GM12873 (cell line): ENCODE data around the gene ELMO3.

Experiments
- TF ChIP-seq, protein P1 (sequence below): IDR thresholded peaks from 2 replicates; pipeline ENCODE4 v1.5.1; 2012; ENCODE audit warnings: low read depth, mild to moderate bottlenecking, moderate library complexity, low read length, control low read depth; ENCODE audit not compliant: insufficient read depth; ENCODE audit errors: missing control alignments

Gene ELMO3

DNA sequence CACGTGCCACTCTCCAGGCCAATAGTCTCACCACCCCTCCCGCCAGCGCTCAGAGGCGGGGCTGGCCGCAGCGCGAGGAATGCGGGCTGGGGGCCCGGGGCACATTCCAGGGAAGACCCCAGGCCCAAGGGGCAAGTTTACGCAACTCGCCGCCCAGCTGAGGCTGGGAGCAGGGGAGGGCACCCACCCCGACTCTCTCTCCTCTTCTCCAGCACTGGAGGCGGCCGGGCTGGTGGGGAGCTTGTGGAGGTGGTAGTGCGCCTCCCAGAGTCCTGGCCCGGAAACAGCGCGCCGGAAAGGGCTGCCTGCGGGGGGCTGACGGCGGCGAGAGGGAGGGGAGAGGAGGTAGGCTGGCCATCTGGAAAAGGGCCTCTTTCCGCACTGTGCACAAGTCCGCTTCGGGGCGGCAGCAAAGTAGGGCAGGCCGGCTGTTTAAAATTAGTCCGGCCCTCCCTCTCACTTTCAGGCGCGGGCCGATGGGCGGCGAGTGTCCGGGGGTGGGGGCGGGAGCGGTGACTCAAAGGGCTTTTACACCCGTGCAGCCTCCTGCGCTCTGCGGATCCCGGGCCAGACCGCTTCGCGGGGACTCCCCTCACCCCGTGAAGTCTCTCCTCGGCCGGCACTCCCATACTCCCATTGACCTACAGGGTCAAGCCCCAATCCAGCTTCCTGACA lies 47.3 kb downstream of the ELMO3 start:
- TF ChIP-seq, protein P1, sequence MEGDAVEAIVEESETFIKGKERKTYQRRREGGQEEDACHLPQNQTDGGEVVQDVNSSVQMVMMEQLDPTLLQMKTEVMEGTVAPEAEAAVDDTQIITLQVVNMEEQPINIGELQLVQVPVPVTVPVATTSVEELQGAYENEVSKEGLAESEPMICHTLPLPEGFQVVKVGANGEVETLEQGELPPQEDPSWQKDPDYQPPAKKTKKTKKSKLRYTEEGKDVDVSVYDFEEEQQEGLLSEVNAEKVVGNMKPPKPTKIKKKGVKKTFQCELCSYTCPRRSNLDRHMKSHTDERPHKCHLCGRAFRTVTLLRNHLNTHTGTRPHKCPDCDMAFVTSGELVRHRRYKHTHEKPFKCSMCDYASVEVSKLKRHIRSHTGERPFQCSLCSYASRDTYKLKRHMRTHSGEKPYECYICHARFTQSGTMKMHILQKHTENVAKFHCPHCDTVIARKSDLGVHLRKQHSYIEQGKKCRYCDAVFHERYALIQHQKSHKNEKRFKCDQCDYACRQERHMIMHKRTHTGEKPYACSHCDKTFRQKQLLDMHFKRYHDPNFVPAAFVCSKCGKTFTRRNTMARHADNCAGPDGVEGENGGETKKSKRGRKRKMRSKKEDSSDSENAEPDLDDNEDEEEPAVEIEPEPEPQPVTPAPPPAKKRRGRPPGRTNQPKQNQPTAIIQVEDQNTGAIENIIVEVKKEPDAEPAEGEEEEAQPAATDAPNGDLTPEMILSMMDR, result peak; percentile 52

DNA sequence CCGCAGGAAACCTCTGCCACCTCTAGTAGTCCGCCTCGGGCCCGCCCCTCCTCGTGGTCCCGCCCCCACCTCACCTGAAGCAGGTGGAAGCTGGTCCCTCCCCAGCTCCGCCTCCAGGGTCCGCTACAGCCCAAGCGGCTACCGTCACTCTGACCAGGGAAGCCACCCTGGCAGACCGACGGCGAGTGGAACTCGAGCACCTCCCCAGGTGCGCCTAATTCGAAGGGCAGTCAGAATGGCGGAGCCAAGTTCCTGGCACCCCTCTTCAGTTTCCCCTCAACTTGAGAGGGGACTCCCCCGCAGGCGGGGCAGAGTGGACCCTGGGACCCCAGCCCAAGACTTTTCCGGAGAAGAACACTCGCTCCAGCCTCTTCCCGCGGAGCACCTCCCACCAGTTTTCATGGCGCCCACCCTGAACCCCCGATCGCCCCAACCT lies 47.8 kb downstream of the ELMO3 start:
- TF ChIP-seq, protein P1, result no peak

DNA sequence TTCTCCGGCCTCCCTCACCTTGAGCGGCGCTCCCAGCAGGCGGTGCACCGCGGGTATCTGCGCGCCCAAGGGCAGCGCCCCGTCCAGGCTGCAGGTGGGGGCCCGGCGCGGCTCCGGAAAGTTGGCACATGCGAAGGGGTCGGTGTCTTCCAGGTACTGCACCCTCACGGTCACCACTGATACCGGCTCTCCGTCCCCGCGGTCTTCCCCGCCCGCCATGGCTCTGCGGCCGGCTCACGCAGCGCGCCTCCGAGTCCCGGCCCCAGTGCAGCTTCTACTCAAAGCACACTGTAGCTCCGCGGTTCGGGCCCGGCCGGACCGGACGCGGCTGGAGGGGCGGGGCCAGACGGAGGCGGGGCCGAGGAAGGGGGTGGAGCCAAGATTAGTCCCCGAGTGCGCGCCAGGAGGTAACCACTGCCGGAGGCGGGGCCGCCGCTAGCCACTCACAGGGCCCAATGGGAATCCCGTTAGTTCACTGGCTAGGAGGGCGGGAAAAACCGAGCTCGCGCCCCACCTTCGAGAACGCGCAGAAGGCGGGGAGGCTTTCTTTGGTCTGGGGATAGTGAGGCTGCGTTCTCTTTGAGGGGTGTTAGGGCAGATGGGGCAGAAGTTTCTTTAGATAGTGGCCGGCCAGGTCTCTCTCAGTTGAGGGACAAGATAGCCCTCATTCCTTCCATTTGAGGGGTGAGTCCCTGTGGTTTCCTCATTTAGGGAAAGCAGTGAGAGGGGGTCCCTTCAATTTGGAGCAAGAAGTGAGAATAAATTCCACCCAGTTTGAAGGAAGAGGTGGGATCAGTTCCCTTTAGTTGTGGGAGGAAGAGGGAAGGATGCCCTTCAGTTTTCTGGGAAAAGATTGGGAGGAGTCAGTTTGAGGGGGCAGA lies 48.5 kb downstream of the ELMO3 start, which contains the start of gene FHOD1:
Gene FHOD1 (minus strand): TSS at position 290 of the 881 bp plus-strand sequence. CDS start 71 bp downstream, at position 219.
- TF ChIP-seq, protein P1, result no peak

DNA sequence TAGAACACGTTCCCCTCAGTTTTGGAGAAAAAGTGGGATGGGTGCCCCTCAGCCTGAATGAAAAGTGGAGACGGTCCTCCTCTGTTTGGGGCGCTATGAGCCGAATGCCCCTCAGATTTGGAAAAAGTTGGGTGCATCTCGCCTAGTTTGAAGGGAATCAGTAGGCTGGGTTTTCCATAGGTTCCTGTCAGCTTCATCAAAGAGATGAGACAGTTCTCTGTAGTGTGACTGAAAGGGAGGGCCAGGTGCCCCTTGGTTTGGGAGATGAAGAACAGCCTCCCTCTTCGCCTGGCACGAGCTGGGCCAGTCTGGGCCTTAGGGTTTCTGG lies 49.1 kb downstream of the ELMO3 start:
- TF ChIP-seq, protein P1, result no peak

DNA sequence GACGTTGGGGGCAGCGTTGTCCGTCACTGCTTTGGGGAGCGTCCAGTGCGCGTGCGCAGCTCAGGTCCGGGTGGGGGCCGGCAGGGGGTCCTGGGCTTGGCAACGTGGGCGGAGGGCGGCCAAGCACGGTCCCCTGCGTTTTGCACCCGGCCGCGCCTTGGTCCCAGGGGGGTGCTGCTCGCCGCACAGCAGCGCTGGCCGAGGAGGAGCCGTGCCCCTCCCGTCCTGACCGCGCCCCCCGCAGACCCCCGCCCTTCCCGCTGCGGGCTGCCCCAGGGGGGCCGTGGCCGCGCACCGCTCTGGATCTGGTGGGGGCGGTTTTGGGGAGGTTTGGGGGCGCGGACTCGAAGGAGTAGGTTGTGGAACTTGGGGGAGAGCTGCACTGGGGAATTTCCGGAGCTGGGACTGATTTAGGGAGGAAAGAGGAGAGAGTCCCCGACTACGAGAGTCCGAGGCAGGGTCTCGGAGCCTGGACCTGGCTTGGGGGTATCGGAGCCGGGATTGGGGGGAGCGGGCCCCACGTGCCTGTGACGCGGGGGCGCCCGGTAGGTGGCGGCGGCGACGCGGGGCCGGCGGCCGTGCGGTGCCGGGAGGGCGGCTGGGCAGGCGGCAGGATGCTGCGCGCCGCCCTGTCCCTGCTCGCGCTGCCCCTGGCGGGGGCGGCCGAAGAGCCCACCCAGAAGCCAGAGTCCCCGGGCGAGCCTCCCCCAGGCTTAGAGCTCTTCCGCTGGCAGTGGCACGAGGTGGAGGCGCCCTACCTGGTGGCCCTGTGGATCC lies 49.7 kb downstream of the ELMO3 start, which contains the start of gene SLC9A5:
Gene SLC9A5 (plus strand): TSS at position 579 of the 777 bp plus-strand sequence. CDS start 36 bp downstream, at position 615.
- TF ChIP-seq, protein P1, result peak; percentile 23

DNA sequence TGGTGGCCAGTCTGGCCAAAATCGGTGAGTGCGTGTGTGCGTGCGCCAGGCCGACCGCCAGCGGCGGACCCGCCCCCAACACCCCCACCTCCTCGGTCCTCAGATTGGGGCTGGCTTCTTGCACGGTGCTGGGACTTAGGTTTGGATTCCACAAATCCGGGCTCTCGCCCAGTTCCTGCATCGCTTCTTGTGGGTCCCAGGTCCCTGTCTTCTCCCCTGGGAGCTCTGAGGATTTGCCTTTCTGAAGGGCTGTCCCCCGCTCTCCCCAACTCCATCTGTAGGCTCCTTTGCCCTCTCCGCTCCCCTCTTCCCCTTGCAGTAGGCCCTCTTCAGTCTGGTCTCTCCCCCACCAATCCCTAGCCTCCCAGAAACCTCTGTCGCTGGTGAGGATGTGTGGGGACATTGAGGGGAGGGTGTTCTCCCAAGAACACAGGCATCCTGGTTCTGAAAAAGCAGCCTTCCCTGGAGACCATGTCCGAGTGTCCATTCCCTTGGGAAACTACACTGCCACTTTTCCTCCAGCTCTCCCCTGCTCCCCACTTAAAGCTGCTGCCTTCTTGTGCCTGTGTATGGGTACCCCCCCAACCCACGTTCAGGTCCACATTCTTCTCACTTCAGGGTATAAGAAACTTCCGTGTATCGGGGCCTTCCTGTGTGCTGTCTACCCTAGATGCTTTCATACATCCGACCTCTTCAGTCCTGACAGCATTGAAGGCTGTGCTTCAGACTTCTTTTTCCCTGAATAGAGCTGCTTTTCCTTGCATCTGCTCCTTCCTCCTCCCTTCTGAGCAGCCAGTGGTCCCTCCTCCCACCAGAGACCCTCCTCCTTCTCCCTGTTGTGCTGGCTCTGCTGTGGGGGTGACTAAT lies 50.5 kb downstream of the ELMO3 start:
- TF ChIP-seq, protein P1, result no peak
